GM18858 (cell line): ENCODE results near the gene SHROOM3.

Source experiments
- ATAC-seq: cut with Tn5 transposase; IDR thresholded peaks from one replicate; pipeline ENCODE4 v1.9.1; 2021; ENCODE audit not compliant: unreplicated experiment

The SHROOM3 gene

DNA sequence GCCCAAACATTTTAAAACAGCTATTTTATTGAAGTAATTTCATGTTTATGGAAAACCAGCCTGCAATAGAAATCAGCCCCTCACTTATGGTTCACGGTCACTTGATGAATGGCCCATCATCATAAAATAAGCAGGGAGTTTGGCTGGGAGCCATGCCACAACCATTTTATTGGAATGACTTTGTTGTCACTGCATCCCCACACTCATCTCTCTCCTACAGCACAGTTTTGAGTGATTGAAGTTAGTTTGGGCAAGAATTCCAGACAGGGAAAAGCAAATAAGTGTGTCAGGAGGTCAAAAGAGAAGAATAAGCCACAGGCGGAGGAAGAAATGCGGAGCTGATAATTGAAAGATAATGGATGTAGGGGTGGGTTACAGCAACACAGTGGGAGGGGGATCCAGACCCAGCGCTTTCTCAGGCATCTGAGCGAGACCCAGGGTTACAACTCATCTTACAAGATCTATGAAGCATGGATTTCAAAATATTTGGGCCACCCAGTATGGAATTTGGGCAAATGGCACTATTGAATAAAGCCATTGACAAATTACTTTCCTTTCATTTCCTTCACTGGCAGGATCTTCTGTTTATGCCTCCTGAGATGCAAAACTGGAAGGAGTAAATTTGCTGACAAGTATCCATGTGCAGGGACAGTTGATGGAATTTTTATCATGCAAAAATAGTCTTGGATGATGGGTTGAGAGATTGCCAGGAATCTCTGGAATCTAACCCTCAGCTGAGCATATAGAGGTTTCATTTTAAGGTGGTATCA lies 100.8 kb downstream of the SHROOM3 start:
- no peak for ATAC-seq

DNA sequence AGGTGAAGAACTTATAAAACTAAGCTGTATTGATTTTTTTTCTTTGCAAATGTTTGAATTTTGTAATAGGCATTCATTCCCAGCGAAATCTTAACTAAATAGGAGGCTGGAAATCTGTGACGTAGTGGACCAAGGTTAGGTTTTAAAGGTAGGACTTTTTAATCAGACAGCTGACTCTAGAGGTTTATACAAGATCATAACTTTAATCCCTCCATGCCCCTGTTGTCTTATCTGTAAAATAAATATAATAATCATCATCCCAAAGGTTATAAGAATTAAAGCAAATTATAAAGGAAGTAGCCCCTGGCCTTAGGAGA lies 101.3 kb downstream of the SHROOM3 start:
- ATAC-seq = no peak

DNA sequence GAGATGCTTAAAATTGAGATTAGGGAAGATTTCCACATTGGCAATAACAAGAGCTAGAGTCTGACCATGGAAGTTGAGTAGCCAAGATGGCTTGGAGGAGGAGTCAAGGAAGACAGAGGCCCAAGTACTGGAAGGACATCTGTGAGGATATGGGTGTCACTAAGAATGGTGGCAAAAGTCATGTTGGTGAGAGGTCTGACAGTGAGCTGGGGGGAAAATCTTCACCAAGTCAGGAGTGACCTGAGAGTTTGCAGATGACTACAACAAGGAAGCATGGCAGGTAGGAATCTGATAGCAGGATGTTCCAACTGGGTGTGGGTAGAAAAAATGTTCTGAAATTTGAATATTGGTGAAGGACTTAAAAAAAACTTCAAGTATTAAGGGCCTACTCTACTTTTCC lies 103.3 kb downstream of the SHROOM3 start:
- no peak for ATAC-seq

DNA sequence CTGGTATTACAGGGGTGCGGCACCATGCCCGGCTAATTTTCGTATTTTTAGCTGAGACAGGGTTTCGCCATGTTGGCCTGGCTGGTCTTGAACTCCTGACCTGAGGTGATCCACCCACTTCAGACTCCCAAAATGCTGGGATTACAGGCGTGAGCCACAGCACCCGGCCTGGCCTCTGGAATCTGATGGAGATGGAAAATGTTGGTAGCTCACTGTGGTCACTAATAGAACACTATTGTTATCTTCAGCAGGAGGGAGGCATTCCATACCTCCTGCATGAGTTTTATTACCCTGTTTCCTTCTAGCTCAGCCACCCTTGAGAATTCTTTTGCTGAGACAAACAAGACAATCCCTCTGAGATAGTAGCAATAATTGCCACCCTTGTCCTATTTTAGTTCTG lies 105.0 kb downstream of the SHROOM3 start:
- ATAC-seq = no peak

DNA sequence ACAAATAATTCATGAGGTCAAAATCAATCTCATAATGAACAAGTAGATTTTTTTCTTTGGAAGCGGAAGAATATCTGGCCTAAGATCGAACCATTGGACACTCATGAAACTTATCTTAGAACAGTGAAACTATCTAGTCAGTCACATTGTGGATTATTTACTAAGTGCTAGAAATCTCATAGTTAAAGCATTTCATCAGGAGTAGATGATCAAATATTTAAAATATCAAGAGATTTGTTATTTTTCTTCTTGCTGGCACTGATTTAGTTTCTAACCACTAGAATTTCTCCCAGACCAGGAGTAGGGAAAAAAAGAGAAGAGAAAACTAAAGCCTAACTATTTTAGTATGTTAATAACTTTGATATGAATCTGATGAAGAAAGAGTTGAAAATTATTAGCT lies 105.5 kb downstream of the SHROOM3 start:
- ATAC-seq = no peak

DNA sequence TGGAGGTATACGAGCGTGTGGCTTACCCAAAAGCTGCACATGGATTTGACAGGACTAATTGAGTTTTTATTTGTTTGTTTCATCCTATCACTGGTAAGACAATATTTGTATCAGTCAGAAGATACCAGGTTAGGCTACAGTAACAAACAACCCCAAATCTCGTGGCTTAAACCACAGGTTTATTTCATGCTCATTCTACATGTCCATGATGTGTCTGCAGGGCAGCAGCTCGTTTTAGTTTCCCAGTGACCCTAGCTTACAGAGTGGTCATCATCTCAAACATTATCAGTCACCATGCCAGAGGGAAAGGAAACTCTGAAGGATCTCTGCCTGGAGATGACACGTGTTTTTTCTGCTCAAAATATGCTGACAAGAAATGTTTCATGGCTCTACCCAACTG lies 108.3 kb downstream of the SHROOM3 start:
- ATAC-seq = no peak

DNA sequence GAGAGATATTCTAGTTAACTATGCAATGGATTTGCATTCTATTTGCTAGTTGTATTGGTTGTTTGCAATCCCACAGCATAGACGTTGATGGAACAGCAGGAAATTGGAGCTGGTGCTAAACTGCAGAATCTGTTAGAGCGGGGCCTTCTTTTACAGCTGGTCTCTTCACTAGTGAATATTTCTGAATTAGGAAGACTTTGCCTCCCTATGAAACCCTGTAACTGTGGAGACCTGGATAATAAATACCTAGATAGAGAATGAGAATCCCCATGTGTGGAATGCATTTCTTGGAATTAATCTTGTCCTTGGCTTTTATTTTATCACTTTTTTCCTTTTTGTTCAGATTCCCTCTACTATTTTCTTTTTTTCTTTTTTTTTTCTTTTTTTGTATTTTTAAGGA lies 109.7 kb downstream of the SHROOM3 start:
- no peak for ATAC-seq

DNA sequence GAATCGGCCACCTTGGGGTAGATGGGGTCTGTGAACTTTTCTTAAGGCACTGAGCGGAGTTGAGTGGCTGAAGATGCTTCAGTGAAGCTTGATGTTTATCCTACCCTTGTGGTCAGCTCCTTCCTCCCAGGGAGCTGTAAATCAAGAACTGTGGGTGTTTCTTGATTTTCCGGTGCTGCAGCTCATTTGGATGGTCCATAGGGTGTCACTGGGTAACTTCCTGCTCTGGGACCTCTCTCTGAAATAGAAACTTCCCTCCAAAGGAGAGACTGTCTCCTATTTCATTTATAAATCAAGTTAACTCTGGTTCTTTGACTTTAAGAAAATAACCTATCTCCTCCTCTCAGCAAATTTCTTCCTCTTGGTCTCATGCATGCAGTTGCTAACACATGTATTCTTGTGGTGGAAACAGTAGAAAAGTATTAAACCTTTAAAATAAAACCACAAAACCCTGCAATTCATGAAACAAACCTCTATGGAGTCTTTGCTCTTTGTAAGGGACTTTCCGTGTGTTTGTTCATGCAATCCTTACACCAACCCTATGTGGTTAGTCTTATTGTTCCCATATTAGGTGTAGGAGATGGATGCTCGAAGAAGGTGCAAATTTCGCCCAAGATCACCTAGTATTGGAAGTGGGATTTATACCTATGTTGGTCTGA lies 110.3 kb downstream of the SHROOM3 start:
- ATAC-seq = no peak

DNA sequence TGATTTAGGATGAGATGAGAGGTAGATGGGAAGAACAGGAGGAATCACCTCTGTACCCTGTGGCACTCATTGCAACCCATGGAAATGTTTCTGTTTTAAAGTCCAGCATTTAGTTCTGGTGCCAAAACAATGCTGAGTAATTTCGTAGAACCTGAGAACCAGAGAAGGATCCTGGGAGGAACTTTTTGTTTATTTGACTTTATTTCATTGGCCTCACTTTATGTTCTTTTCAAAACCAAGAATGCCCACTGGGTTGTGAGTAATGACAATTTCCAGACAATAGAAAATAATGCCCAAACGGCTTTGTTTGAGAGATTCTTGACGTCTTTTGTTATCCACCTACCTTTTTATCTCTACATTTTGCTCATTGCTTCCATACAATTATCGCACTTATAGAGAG lies 111.3 kb downstream of the SHROOM3 start:
- no peak for ATAC-seq

DNA sequence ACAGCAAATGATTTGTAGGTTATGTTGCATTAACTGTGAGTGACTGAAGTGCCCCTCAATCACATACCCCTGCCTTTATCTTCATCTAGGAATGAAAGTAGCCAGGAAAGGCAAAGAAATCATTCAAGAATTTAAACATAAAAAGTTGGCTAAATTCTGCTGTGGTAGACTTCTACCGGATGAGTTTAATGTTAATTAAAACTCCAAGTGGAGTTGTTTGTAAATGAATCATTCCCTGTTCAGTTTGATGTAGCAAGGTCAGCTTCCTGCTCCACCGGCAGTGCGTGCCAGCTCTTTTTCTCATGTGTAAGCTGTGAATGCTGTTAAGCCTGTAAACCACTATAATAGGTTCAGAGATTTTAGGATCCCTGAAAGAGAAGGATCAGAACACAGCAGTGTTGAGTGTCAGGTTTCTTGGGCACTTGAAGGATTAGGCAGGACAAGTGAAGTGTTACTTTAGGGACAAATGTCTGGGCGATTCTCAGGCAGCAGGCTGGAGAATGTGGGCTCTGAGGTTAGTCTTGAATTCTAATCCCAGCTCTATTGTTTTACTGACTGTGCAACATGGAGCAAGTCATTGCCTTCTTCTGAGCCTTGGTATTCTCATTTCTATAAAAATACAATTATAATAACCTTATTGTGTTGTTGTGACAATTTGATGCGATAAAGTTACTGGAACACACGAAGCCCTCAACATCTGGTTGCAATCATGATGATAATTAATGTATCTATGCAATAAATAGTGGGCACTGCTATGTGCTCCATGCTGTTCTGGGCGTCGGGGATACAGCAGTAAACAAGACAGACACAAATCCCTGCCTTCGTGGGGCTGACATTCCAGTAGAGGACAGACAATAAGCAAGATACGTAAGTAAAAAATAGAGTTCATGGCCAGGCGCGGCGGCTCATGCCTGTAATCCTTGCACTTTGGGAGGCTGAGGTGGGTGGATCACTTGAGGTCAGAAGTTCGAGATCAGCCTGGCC lies 112.0 kb downstream of the SHROOM3 start:
- no peak for ATAC-seq

DNA sequence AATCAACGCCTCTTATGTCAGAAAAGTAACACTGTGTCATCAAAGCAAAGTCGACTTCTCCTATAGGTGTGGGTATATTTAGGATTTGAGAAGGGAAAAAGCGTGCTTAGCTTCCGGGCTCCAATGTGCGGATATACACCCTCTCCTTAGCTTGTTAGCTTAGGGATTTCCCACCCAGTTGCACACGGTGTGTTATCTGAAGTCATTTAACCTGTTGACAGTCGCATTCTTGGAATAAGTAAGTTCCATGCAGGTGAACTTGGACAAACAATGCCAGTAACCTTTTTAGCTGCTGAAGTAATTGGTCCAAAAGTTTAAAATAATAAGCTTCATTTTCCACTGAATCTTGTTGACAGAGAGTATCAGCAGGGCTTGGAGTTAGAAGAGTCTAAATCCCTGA lies 113.7 kb downstream of the SHROOM3 start:
- ATAC-seq = no peak

DNA sequence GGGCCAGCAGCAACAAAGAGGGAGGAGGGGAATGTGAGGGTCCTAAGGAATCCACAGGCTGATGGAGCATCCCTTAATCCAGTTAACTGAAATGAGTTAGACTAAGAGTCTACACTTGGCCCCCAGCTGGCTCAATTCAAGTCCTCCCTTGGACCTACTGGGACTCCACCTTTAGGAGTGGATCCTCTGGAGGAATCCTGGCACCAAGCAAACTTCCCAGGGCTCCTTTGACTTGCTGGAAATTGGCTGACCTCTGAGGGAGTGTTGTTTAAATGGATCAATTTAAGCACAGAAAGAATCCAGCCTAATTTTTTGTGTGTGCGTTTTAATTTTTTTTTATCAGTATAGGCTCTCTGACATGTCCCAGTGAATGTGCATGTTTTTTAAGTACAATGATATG lies 114.7 kb downstream of the SHROOM3 start:
- no peak for ATAC-seq

DNA sequence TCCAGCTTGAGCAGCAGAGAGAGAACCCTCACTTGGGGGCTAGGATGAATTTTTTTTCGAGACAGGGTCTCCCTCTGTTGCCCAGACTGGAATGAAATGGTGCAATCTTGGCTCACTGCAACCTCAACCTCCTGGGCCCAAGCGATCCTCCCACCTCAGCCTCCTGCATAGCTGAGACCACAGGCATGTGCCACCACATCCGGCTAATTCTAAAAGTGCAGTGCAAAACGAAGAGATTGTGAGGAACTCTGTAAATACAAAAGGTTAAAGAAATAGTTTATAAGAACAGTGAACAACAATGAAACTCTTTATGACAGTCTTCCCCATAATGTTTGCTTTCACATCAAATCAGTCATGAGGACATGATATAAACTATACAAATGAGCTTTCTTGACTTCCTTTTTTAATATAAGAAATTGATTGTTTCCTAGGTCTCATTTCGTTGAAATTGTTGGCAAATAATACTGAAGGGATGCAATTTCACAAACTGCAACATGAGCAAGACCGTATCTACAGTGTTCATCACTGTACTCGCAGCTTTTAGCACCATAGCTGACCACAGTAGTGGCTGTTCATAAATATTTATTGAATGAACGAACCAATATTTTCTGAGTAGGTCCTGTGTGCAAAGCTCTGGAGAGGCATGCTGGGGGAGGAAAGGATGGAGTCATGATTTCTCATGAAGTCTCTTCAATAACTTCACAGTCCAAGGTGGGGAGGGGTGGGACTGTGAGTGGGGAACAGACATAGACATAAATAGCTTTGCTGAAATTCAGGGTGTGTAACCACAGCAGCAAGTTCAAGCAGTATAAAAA lies 116.1 kb downstream of the SHROOM3 start:
- no peak for ATAC-seq

DNA sequence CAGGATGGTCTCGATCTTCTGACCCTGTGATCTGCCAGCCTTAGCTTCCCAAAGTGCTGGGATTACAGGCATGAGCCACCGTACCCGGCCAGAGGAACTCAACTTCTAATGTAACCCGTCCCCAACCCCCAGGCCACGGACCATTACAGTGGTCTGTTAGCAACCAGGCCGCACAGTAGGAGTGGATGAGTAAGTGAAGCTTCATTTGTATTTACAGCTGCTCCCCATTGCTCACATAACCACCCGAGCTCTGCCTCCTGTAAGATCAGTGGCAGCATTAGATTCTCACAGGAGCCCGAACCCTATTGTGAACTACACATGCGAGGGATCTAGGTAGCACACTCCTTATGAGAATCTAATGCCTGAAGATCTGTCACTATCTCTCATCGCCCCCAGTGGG lies 119.6 kb downstream of the SHROOM3 start:
- ATAC-seq = no peak

DNA sequence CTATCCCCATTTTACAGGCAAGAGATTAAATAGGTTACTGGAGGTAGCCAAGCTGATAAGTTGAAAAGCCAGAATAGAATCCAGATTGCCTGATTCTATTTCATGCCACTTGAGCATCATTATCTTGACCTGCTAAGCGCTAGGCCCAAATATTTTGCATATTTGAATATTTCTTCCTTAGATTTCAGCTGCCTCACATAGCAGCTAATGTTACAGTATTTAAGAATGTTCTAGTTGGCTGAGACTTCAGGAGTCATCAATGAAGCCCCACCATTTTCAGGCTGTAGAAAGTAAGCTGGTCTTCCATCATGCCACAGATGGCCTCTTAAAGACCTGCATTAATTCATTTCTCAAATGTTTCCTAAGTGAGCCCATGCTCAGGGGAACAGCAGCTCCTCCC lies 121.4 kb downstream of the SHROOM3 start:
- no peak for ATAC-seq

DNA sequence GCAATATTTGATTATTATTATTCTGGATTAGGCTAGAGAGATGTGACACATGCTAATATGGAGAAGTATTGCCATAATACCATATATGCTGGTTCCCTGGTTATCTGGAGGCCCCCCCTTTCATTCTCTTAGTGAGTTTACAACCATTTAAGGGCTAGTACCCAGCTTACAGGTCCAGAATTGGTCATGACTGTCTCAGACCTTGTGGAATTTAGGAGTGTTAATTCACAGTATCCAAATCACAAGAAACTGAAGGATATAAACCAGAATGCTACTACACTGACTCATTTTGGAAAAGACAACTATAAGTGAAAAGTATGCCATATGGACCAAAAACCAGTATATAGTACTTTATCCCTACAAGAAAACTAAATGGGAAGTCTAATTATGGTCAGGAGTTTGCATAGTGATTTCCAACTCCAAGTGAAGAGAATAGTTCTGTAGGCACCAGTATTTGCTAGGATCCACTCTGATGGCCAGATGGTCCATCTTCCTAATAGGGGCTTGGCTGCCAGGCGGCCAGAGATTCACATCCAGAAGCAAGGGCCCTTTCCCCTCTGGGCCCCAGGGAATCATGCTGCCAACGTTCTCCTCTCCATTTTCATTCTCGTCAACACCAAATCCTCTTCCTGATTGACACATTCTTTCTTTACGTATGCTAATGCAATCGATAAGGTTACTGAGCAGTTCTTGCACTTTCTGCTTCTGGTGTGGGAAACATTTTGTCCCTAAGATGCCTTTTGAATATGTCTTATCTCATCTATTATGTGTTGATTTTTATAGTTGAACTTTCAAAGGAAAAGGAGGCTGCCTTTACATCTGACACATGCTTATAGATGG lies 123.6 kb downstream of the SHROOM3 start:
- no peak for ATAC-seq

DNA sequence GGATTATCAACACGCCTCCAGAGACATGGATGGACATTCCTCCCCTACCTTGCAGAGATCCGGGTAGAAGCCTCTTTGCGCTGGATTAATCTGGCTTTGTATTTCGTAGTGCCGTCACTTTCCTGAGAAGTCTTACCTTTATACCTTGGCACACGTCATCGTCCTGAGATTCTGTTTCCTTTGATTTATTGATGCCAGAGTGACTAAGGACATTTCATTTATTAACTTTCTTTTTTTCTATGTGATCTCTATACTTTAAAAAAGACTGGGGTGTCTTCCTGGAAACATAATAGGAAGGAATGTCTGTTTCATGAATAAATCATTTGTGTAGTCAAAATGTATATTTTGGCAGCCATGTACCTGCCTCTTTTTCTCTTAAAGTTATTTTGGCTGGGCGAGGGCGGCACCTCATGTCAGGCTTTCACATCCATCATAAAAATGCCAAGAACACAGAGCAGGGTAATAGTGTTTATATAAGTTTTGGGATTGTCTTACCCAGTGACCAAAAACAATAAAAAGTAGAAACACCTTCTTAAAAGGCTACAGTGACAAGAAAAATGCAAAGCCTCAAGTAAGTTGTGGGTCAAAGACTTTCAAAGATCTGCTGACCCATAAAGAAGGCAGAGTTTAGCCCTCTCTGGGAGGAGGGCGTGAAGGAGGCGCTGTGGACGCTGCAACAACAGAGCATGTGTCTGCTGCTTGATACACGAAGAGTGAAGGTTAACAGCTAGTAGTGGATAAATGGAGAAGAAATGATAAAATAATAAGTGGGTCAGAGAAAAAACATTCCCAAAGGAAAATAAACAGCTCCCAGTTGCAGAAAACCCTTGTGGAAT lies 124.4 kb downstream of the SHROOM3 start:
- ATAC-seq = no peak

DNA sequence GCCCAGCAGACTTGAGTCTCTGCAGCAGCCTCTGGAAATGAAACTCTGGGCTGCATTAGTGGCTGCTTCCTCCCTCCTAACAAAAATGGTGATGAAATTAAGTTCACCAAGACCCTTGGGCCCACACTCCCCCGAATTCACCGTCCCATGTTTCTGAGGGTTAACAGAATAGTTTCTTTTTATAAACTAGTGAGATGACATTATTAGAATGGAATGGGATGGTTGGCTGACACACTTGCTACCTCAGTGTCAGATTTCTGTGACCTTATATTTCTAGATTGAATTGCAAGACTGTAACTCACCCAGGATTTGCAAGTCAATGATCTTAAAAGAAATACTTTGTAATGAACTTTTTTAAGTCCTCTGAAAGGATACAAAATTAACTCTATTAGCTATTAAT lies 127.1 kb downstream of the SHROOM3 start:
- ATAC-seq = no peak

DNA sequence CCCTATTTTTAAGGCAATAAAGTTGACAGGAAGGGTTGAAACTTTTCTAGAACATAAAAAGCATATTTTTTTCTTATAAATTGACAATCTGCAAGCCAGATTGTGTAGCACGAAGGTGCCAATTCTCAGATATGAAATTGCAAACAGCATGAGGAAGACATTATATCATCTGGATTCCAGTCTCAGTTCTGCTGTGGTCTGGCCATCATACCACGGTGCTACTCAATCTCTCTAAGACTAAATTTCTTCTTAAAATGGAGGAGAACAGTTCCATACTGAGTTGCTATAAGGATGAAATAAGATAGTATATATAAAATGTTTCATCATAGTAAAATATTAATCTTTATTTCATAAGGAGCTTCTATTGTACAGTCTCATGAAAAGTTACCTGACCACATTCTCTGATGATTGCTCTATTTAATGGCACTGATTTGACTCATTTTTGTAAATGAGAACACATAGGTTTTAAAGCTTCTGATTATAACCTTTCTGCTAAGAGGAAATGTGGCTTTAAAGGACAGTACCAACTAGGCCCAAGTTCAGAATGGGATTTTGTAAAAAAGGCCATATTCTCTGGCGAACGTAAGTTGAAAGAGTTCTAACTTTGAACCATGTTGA lies 127.9 kb downstream of the SHROOM3 start:
- no peak for ATAC-seq
